SK-N-SH (cell line): Measurements from ENCODE around the gene ATG7. TPM values are rescaled to one million over a fixed set of nuclear protein-coding genes. Genes with fewer than 3 reads are reported as not detected.
"Not testable (repeated sequence)": the region's sequence is repeated elsewhere in the genome, so short reads cannot be mapped to it uniquely, and the experiment has no call there.

Experiments
- CTCF ChIA-PET: fragments of 300-600, 350-600 bp; formaldehyde crosslinking; extraction: SDS; loops from one replicate; lab custom pipeline; 2021; lab: Yijun Ruan, JAX
- POLR2A ChIA-PET: fragments of 350-600 bp; sonication (Branson Sonifier 250); formaldehyde crosslinking; extraction: SDS; loops from one replicate; lab custom pipeline; 2020; ENCODE audit warnings: antibody characterized with exemption, inconsistent platforms; lab: Yijun Ruan, JAX
- DNase-seq: peaks from one replicate; pipeline ENCODE4 v3.0.0; 2012
- H2AFZ ChIP-seq: fragments of 200-600 bp; sonication (generic); 2 replicates; pipeline ENCODE4 v1.8.1; 2016; ENCODE audit warnings: antibody characterized with exemption, mild to moderate bottlenecking, low read depth
- H3F3A ChIP-seq: fragments of 200-600 bp; sonication (generic); replicated peaks from 2 replicates; pipeline ENCODE3; 2016; ENCODE audit warnings: antibody characterized with exemption, mild to moderate bottlenecking; ENCODE audit not compliant: insufficient read depth
- H3K27ac ChIP-seq, 2 experiments: fragments of 200-500 bp in 1 of 2; fragments of 200-600 bp in 1 of 2; sonication (Bioruptor generic) in 1 of 2; sonication (generic), shearing (Covaris generic) in 1 of 2; 2 replicates each; pipeline versions ENCODE4 v1.5.1 to v1.6.1; 2014 to 2016; ENCODE audit warnings: low read depth in 2 of 2, inconsistent platforms in 1 of 2, low read length in 1 of 2, mild to moderate bottlenecking in 1 of 2, mixed read lengths in 1 of 2
- H3K27me3 ChIP-seq: fragments of 200-600 bp; sonication (generic), shearing (Covaris generic); 2 replicates; pipeline ENCODE4 v1.6.1; 2016; ENCODE audit warnings: mixed run types; ENCODE audit not compliant: insufficient read depth
- H3K36me3 ChIP-seq, 2 experiments: fragments of 200-500 bp in 1 of 2; fragments of 200-600 bp in 1 of 2; sonication (Bioruptor generic) in 1 of 2; sonication (generic) in 1 of 2; replicated peaks in 1 of 2; 2 replicates each; pipeline versions ENCODE3 to v1.5.1; 2014 to 2016; ENCODE audit warnings: low read length in 1 of 2, mild to moderate bottlenecking in 1 of 2; ENCODE audit not compliant: insufficient read depth in 2 of 2, control insufficient read depth in 1 of 2
- H3K4me1 ChIP-seq, 2 experiments: fragments of 200-500 bp in 1 of 2; fragments of 200-600 bp in 1 of 2; sonication (Bioruptor generic) in 1 of 2; sonication (generic), shearing (Covaris generic) in 1 of 2; 2 replicates each; pipeline versions ENCODE4 v1.5.1 to v1.6.1; 2014 to 2016; ENCODE audit warnings: low read depth in 1 of 2, low read length in 1 of 2, mixed run types in 1 of 2; ENCODE audit not compliant: insufficient read depth in 2 of 2, control insufficient read depth in 1 of 2
- H3K4me2 ChIP-seq: fragments of 200-600 bp; sonication (generic), shearing (Covaris generic); 2 replicates; pipeline ENCODE4 v1.6.1; 2017; ENCODE audit warnings: mixed run types
- H3K4me3 ChIP-seq, 2 experiments: fragments of 200-500 bp in 1 of 2; fragments of 200-600 bp in 1 of 2; sonication (Bioruptor generic) in 1 of 2; sonication (generic), shearing (Covaris generic) in 1 of 2; 2 replicates each; pipeline versions ENCODE4 v1.5.1 to v1.8.1; 2014 to 2016; ENCODE audit warnings: low read depth in 2 of 2, inconsistent platforms in 1 of 2, low read length in 1 of 2, mild to moderate bottlenecking in 1 of 2, mixed read lengths in 1 of 2, moderate library complexity in 1 of 2
- H3K79me2 ChIP-seq: fragments of 200-600 bp; sonication (generic); 2 replicates; pipeline ENCODE4 v1.8.1; 2017; ENCODE audit warnings: mild to moderate bottlenecking; ENCODE audit not compliant: insufficient read depth
- H3K9ac ChIP-seq: fragments of 200-600 bp; sonication (generic); 2 replicates; pipeline ENCODE4 v1.6.1; 2017; ENCODE audit warnings: mixed run types
- H3K9me2 ChIP-seq: fragments of 200-600 bp; sonication (generic); 2 replicates; pipeline ENCODE4 v1.6.1; 2017; ENCODE audit warnings: mixed run types
- H3K9me3 ChIP-seq: fragments of 200-600 bp; sonication (generic); 2 replicates; pipeline ENCODE4 v1.6.1; 2017; ENCODE audit warnings: mixed run types, mild to moderate bottlenecking, moderate library complexity
- H4K20me1 ChIP-seq: fragments of 200-600 bp; sonication (generic); 2 replicates; pipeline ENCODE4 v1.6.1; 2017; ENCODE audit warnings: mild to moderate bottlenecking, mixed run types; ENCODE audit not compliant: insufficient read depth
- ELF1 ChIP-seq: IDR thresholded peaks from 2 replicates; pipeline ENCODE4 v1.4.0; 2012
- FOXM1 ChIP-seq: IDR thresholded peaks from 2 replicates; pipeline ENCODE4 v1.4.0; 2012; ENCODE audit warnings: low read depth, mild to moderate bottlenecking
- JUND ChIP-seq: IDR thresholded peaks from 2 replicates; pipeline ENCODE4 v1.4.0; 2012
- MXI1 ChIP-seq: IDR thresholded peaks from 2 replicates; pipeline ENCODE4 v1.6.1; 2012; ENCODE audit warnings: mild to moderate bottlenecking, low read depth, low read length, improper control_type of control experiment
- NFIC ChIP-seq: IDR thresholded peaks from 2 replicates; pipeline ENCODE4 v1.4.0; 2012; ENCODE audit warnings: borderline replicate concordance
- RAD21 ChIP-seq: IDR thresholded peaks from 2 replicates; pipeline ENCODE4 v1.6.1; 2012; ENCODE audit warnings: mild to moderate bottlenecking, low read length
- RXRA ChIP-seq: IDR thresholded peaks from 2 replicates; pipeline ENCODE4 v1.4.0; 2012; ENCODE audit warnings: low read depth, mild to moderate bottlenecking, borderline replicate concordance
- TAF1 ChIP-seq: IDR thresholded peaks from 2 replicates; pipeline ENCODE4 v1.6.1; 2012; ENCODE audit warnings: low read depth, mild to moderate bottlenecking, low read length, moderate library complexity, borderline replicate concordance
- YY1 ChIP-seq: IDR thresholded peaks from 2 replicates; pipeline ENCODE4 v1.4.0; 2012; ENCODE audit warnings: low read depth, mild to moderate bottlenecking
- WGBS: methylation state at CpG from one replicate; pipeline ENCODE4 v1.1.6; 2017; ENCODE audit warnings: low lambda C conversion rate; 5-methylcytosine and 5-hydroxymethylcytosine counted together
- polyA plus RNA-seq, 3 experiments: library from polyadenylated mRNA; depleted of rRNA; stranded (reverse); fragments of >200 nt; gene quantifications; 2 replicates each; pipeline ENCODE4 v1.2.3, GENCODE V29; 2012
- TF ChIP-seq, protein P1 (sequence below): fragments of 150-350 bp; IDR thresholded peaks from 2 replicates; pipeline ENCODE4 v1.6.1; 2016; ENCODE audit warnings: mild to moderate bottlenecking, low read depth, low read length
- TF ChIP-seq, protein P2 (sequence below): fragments of 200-600 bp; sonication (generic); IDR thresholded peaks from 2 replicates; pipeline ENCODE4 v1.6.1; 2017; ENCODE audit warnings: antibody characterized with exemption, mild to moderate bottlenecking, moderate library complexity
- TF ChIP-seq, protein P3 (sequence below): fragments of 150-350 bp; IDR thresholded peaks from 2 replicates; pipeline ENCODE4 v1.6.1; 2017; ENCODE audit warnings: antibody characterized with exemption, low read length, low read depth, borderline replicate concordance

ATG7 gene
- polyA plus RNA-seq, 1 of the 3 experiments (the other 2 are of a cell fraction), result 29.5 TPM

DNA sequence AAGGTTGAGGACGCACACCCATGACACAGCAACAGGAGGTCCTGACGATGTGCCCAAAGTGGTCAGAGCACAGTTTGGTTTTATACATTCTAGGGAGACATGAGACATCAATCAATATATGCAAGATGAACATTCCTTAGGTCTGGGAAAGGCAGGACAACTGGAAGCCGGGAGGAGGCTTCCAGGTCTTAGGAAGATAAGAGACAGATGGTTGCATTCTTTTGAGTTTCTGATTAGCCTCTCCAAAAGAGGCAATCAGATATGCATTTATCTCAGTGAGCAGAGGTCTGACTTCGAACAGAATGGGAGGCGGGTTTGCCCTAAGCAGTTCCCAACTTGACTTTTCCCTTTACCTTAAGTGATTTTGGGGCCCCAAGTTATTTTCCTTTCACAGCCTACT is 16.7 kb upstream of the ATG7 start:
- H3K27me3 ChIP-seq, H2AFZ ChIP-seq, H3K4me1 ChIP-seq, H3K4me2 ChIP-seq, H3K9ac ChIP-seq, H4K20me1 ChIP-seq, H3K9me2 ChIP-seq, DNase-seq, POLR2A ChIA-PET, H3K27ac ChIP-seq, H3F3A ChIP-seq, H3K9me3 ChIP-seq, H3K4me3 ChIP-seq: not testable (repeated sequence)
- 87% methylated on average over 5 of the region's 5 CpGs for WGBS
- peaks cover 19 to 31% of the 10 kb centered on the region in 2 experiments for H3K36me3 ChIP-seq
- peaks cover 93% of the 10 kb centered on the region for H3K79me2 ChIP-seq
- CTCF ChIA-PET, result interaction anchor here (0.9 to 1.1 kb wide), 2 partner anchors 32 to 195 kb away, joined by 3 to 4 read pairs; no protein-coding TSS in a partner anchor

DNA sequence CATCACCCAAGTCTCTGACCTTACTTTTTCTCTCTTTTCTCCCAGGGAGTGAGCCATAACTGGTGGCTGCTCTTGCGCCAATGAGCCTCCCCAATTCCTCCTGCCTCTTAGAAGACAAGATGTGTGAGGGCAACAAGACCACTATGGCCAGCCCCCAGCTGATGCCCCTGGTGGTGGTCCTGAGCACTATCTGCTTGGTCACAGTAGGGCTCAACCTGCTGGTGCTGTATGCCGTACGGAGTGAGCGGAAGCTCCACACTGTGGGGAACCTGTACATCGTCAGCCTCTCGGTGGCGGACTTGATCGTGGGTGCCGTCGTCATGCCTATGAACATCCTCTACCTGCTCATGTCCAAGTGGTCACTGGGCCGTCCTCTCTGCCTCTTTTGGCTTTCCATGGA is 13.2 kb upstream of the ATG7 start:
- H4K20me1 ChIP-seq, result no peaks in the 10 kb centered on the region
- ChIA-PET CTCF (no interaction called here), POLR2A (no interaction called here)
- no peak overlapping the region for H3K4me2 ChIP-seq
- no peaks in the 10 kb centered on the region for H3K9me3 ChIP-seq
- no peaks in the 10 kb centered on the region for H3K4me1 ChIP-seq
- peaks cover 80% of the 10 kb centered on the region for H3K79me2 ChIP-seq
- no peaks in the 10 kb centered on the region for H3K9me2 ChIP-seq
- WGBS, result 93% methylated on average over 7 of the region's 11 CpGs
- H3K27ac ChIP-seq, result no peak overlapping the region
- H3K36me3 ChIP-seq, result peaks cover 21 to 36% of the 10 kb centered on the region in 2 experiments
- DNase-seq, result no peak
- no peak overlapping the region for H2AFZ ChIP-seq
- TF ChIP-seq RAD21 (no peak), NFIC (no peak), MXI1 (no peak), TAF1 (no peak), RXRA (no peak)
- TF ChIP-seq, protein P1, sequence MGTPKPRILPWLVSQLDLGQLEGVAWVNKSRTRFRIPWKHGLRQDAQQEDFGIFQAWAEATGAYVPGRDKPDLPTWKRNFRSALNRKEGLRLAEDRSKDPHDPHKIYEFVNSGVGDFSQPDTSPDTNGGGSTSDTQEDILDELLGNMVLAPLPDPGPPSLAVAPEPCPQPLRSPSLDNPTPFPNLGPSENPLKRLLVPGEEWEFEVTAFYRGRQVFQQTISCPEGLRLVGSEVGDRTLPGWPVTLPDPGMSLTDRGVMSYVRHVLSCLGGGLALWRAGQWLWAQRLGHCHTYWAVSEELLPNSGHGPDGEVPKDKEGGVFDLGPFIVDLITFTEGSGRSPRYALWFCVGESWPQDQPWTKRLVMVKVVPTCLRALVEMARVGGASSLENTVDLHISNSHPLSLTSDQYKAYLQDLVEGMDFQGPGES, result no peak
- H3F3A ChIP-seq, result no peaks in the 10 kb centered on the region
- H3K4me3 ChIP-seq, result no peak overlapping the region
- no peaks in the 10 kb centered on the region for H3K27me3 ChIP-seq
- H3K9ac ChIP-seq, result no peak overlapping the region

GRCh38 chr3:11260460-11260859 is 11.7 kb upstream of the ATG7 start:
- Histone ChIP-seq H4K20me1 (no peaks in the 10 kb centered on the region), H3K27ac (no peak overlapping the region), H2AFZ (no peak overlapping the region), H3K4me3 (no peak overlapping the region), H3K9me3 (no peaks in the 10 kb centered on the region), H3K36me3 (peaks cover 18 to 28% of the 10 kb centered on the region in 2 experiments), H3K27me3 (no peaks in the 10 kb centered on the region), H3K9ac (no peak overlapping the region), H3K4me1 (no peaks in the 10 kb centered on the region), H3K4me2 (no peak overlapping the region), H3F3A (no peaks in the 10 kb centered on the region), H3K79me2 (peaks cover 66% of the 10 kb centered on the region), H3K9me2 (no peaks in the 10 kb centered on the region)
- DNase-seq, result no peak
- CTCF ChIA-PET, result no interaction called here
- TF ChIP-seq TAF1, result no peak
- no peak for TF ChIP-seq ELF1
- TF ChIP-seq, protein P2, sequence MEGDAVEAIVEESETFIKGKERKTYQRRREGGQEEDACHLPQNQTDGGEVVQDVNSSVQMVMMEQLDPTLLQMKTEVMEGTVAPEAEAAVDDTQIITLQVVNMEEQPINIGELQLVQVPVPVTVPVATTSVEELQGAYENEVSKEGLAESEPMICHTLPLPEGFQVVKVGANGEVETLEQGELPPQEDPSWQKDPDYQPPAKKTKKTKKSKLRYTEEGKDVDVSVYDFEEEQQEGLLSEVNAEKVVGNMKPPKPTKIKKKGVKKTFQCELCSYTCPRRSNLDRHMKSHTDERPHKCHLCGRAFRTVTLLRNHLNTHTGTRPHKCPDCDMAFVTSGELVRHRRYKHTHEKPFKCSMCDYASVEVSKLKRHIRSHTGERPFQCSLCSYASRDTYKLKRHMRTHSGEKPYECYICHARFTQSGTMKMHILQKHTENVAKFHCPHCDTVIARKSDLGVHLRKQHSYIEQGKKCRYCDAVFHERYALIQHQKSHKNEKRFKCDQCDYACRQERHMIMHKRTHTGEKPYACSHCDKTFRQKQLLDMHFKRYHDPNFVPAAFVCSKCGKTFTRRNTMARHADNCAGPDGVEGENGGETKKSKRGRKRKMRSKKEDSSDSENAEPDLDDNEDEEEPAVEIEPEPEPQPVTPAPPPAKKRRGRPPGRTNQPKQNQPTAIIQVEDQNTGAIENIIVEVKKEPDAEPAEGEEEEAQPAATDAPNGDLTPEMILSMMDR, result no peak
- TF ChIP-seq FOXM1, result no peak
- TF ChIP-seq MXI1, result no peak
- TF ChIP-seq, protein P3, sequence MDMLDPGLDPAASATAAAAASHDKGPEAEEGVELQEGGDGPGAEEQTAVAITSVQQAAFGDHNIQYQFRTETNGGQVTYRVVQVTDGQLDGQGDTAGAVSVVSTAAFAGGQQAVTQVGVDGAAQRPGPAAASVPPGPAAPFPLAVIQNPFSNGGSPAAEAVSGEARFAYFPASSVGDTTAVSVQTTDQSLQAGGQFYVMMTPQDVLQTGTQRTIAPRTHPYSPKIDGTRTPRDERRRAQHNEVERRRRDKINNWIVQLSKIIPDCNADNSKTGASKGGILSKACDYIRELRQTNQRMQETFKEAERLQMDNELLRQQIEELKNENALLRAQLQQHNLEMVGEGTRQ, result no peak
- no peak for TF ChIP-seq YY1
- TF ChIP-seq JUND, result no peak
- TF ChIP-seq, protein P1, result no peak
- POLR2A ChIA-PET, result interaction anchor here (1.0 kb wide), 1 partner anchor 12 kb away, joined by 3 read pairs; the partner anchor contains the start of gene ATG7
- 79% methylated on average over 3 of the region's 3 CpGs for WGBS
